Measurements from ENCODE around the gene CENPA.

CENPA gene

GRCh38 chr2:26785431-26786206 is at the start of gene CENPA:
CENPA (plus strand) TSS chr2:26786056; CDS start chr2:26786197, 141 bp downstream.
- TF ChIP-seq, protein P1, sequence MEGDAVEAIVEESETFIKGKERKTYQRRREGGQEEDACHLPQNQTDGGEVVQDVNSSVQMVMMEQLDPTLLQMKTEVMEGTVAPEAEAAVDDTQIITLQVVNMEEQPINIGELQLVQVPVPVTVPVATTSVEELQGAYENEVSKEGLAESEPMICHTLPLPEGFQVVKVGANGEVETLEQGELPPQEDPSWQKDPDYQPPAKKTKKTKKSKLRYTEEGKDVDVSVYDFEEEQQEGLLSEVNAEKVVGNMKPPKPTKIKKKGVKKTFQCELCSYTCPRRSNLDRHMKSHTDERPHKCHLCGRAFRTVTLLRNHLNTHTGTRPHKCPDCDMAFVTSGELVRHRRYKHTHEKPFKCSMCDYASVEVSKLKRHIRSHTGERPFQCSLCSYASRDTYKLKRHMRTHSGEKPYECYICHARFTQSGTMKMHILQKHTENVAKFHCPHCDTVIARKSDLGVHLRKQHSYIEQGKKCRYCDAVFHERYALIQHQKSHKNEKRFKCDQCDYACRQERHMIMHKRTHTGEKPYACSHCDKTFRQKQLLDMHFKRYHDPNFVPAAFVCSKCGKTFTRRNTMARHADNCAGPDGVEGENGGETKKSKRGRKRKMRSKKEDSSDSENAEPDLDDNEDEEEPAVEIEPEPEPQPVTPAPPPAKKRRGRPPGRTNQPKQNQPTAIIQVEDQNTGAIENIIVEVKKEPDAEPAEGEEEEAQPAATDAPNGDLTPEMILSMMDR (IDR thresholded peaks at IDR 0.05; ENCODE audit: low read depth, low read length) = 0 out of 2 replicates have a peak, but pooled peaks have one; percentile 2
- peak; percentile 99 for DNase-seq (ENCODE audit: extremely low read depth, low read depth)

- TF ChIP-seq, protein P1 (IDR thresholded peaks at IDR 0.05; ENCODE audit: low read depth, low read length) = no peak
- DNase-seq (ENCODE audit: extremely low read depth, low read depth) = no peak
These were observed 48.6 kb upstream of the CENPA start for GRCh38 chr2:26737221-26737620.

GRCh38 chr2:26738481-26738880 is 47.4 kb upstream of the CENPA start:
- DNase-seq (ENCODE audit: extremely low read depth, low read depth) = no peak
- TF ChIP-seq, protein P1 (IDR thresholded peaks at IDR 0.05; ENCODE audit: low read depth, low read length) = no peak

GRCh38 chr2:26739514-26739913 is 46.3 kb upstream of the CENPA start:
- DNase-seq (ENCODE audit: extremely low read depth, low read depth) = no peak
- TF ChIP-seq, protein P1 (IDR thresholded peaks at IDR 0.05; ENCODE audit: low read depth, low read length) = no peak

DNA sequence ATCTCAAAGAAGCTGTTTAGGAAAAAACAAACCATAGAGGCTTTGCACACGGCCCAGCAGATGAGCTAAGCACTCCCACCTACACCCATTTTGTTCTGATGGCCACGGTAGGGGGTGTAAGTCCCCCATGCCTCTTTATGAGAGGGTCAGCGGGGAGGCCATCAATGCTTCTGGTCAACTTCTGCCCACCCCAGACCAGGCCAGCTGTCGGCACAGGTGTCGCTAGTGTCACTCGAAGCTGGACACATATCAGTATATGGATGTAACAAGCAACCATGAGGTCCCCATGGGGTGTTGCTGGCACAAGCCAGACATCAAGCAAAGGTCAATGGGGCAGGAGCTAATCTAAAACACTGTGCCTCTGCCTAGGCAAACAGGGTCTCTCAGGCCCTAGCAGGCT is 45.5 kb upstream of the CENPA start:
- DNase-seq (ENCODE audit: extremely low read depth, low read depth) = no peak
- TF ChIP-seq, protein P1 (IDR thresholded peaks at IDR 0.05; ENCODE audit: low read depth, low read length) = no peak

- no peak for DNase-seq (ENCODE audit: extremely low read depth, low read depth)
- TF ChIP-seq, protein P1 (IDR thresholded peaks at IDR 0.05; ENCODE audit: low read depth, low read length) = no peak
These were observed 45.0 kb upstream of the CENPA start for GRCh38 chr2:26740890-26741302.

DNA sequence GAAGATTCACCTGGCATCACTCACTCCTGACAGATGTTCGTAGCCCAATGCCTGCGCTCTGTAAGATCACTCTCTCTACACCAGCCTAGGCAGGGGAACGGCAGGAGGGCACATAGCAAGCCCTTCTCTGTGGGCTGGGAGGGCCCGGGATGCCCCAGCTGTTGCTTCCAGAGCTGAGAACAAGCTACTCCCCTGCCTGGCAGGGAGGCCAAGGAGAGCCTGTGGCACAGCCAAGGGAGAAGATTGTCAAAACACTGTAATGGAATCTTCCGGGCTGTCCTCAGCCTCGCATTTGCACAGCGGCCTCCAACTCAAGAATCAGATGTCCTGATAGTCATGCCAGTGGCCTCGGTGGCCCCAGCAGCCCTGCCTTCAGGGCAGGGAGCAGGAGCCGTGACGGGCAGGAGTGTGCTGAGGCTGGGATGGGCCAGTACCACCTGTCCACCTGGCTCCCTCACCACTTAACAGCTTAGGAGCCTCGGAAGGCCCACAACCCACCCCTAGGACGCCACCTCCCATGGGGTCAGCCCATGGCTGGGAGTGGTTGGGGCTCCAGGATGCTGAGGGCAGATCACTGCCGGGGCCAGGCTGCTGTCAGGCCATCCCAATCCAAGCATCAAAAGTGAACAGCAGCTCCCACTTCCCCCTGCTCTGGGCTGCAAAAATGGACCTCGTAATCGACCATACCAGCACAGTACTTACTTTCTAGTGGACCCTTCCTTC is 43.6 kb upstream of the CENPA start:
- DNase-seq (ENCODE audit: extremely low read depth, low read depth) = no peak
- TF ChIP-seq, protein P1 (IDR thresholded peaks at IDR 0.05; ENCODE audit: low read depth, low read length) = no peak

Data from AG09319 (cell line).